Astrocyte of the spinal cord (primary cell): ENCODE data around the gene PANK3.
A peak's percentile ranks its signal among the peaks of the same experiment; 100 is the strongest.
"Not testable (repeated sequence)": the region's sequence is repeated elsewhere in the genome, so short reads cannot be mapped to it uniquely, and the experiment has no call there.

Source experiments
- DNase-seq: peaks from one replicate; pipeline ENCODE4 v3.0.0; 2011; ENCODE audit warnings: low read depth, low spot score
- H3K4me3 ChIP-seq: 2 replicates; pipeline ENCODE4 v1.5.1; 2011; ENCODE audit warnings: low read depth, mild to moderate bottlenecking, low read length, moderate library complexity
- CTCF ChIP-seq: IDR thresholded peaks from 2 replicates; pipeline ENCODE4 v1.5.1; 2012; ENCODE audit warnings: low read depth, mild to moderate bottlenecking, low read length, inconsistent platforms
- in situ Hi-C: cut with HindIII; loops from 2 replicates; pipeline ENCODE4 v1.10.0; 2017; ENCODE audit warnings: low sequenced_read_pairs

Gene PANK3

GRCh38 chr5:168587987-168588386 lies 8.8 kb upstream of the PANK3 start:
- no peak for TF ChIP-seq CTCF
- DNase-seq = no peak
- H3K4me3 ChIP-seq = no peak overlapping the region
- in situ Hi-C loops = no loop called here

GRCh38 chr5:168585119-168585856 lies 6.1 kb upstream of the PANK3 start:
- no peak for DNase-seq
- no peak overlapping the region for H3K4me3 ChIP-seq
- in situ Hi-C loops = no loop called here
- TF ChIP-seq CTCF = no peak

- DNase-seq = no peak
- TF ChIP-seq CTCF = no peak
- in situ Hi-C loops = no loop called here
- no peak overlapping the region for H3K4me3 ChIP-seq
These were observed 4.7 kb upstream of the PANK3 start for GRCh38 chr5:168583742-168584482.

GRCh38 chr5:168580814-168581469 lies 1.8 kb upstream of the PANK3 start:
- H3K4me3 ChIP-seq, in situ Hi-C loops, DNase-seq: not testable (repeated sequence)

GRCh38 chr5:168580227-168580508 lies 1.0 kb upstream of the PANK3 start:
- in situ Hi-C loops = no loop called here
- no peak for DNase-seq
- TF ChIP-seq CTCF = no peak
- H3K4me3 ChIP-seq = peak overlapping the region; percentile 49

- in situ Hi-C loops = no loop called here
- DNase-seq = peak; percentile 100
- H3K4me3 ChIP-seq = peak overlapping the region; percentile 99
- no peak for TF ChIP-seq CTCF
These were observed 489 bp upstream of the PANK3 start for GRCh38 chr5:168579488-168580226.
